ENCODE measurements around the gene NEK9.

- no peak for TF ChIP-seq CTCF (IDR thresholded peaks at IDR 0.05)
- no peak for TF ChIP-seq EZH2phosphoT487 (IDR thresholded peaks at IDR 0.05)
- no peak for TF ChIP-seq EZH2 (IDR thresholded peaks at IDR 0.05)
Observed at GRCh38 chr14:75138492-75138891, 11.6 kb upstream of the NEK9 start.

All from neural progenitor cell (in vitro differentiated cells).